ENCODE results near the gene ZNF836. TPM values are rescaled to one million over a fixed set of nuclear protein-coding genes. Genes with fewer than 3 reads are reported as not detected.

Gene ZNF836
- total and polyA plus RNA-seq, 8 donors = 1.3 to 17.7 (median 3.7) TPM

DNA sequence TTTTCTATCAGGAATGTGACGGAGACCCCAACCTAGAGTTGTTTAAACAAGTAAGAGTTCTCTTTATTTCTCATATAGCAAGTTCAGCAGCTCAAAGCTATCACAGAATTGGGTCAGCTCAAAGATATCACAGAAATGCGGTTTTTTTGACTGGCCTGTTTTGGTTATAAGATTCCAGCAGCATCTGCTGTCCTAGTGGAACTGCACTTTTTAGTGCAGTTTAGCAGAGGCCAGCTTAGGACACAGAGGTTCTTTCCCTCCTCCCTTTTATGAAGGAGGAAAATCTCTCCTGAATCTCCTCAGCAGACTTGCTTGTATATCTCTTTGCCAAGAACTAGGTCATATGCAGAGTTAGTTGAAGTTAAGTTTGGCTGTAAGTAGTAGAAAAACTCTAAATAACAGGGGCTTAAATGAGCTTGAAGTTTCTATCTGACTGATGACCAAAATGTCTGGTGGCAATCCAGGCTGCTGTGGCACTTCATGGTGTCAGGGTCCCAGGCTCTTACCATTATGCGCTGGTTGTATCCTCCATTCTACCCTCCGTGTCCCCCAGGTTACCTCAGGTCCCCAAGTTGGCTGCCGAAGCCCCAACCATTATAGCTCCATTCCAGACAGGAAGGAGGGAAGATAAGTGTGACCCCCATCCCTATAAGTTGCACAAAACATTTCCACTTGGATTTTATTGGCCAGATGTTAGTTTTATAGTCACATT lies 25.0 kb upstream of the ZNF836 start:
- WGBS, 5 donors = 86 to 92% (median 90%) methylated on average over 5 of the region's 5 CpGs
- intact Hi-C loops (cut with DNase I; ENCODE audit: low total_unique reads) = no loop called here
- Histone ChIP-seq H3K36me3 (peaks cover 9 to 68% (median 63%) of the 10 kb centered on the region in 4 donors), H3K9me3 (no peaks in the 10 kb centered on the region), H3K27me3 (no peaks in the 10 kb centered on the region), H3K4me3 (no peak overlapping the region), H3K4me1 (peaks cover 33 to 94% (median 65%) of the 10 kb centered on the region in 4 donors), H3K27ac (no peak overlapping the region)
- TF ChIP-seq POLR2AphosphoS5 (IDR thresholded peaks at IDR 0.05) (no peak), EP300 (IDR thresholded peaks at IDR 0.05) (no peak), POLR2A (IDR thresholded peaks at IDR 0.05) (no peak)
- TF ChIP-seq, protein P1, sequence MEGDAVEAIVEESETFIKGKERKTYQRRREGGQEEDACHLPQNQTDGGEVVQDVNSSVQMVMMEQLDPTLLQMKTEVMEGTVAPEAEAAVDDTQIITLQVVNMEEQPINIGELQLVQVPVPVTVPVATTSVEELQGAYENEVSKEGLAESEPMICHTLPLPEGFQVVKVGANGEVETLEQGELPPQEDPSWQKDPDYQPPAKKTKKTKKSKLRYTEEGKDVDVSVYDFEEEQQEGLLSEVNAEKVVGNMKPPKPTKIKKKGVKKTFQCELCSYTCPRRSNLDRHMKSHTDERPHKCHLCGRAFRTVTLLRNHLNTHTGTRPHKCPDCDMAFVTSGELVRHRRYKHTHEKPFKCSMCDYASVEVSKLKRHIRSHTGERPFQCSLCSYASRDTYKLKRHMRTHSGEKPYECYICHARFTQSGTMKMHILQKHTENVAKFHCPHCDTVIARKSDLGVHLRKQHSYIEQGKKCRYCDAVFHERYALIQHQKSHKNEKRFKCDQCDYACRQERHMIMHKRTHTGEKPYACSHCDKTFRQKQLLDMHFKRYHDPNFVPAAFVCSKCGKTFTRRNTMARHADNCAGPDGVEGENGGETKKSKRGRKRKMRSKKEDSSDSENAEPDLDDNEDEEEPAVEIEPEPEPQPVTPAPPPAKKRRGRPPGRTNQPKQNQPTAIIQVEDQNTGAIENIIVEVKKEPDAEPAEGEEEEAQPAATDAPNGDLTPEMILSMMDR (IDR thresholded peaks at IDR 0.05) = no peak
- DNase-seq = no peak

- H3K9me3 ChIP-seq = no peaks in the 10 kb centered on the region
- H3K4me3 ChIP-seq = peak overlapping the region in 2 of 4 donors; percentile 89 to 95
- H3K36me3 ChIP-seq = peaks cover 4 to 40% (median 34%) of the 10 kb centered on the region in 4 donors
- H3K27me3 ChIP-seq = no peaks in the 10 kb centered on the region
- DNase-seq = peak in 1 of 2 donors; percentile 24
- intact Hi-C loops (cut with DNase I; ENCODE audit: low total_unique reads) = no loop called here
- TF ChIP-seq POLR2A (IDR thresholded peaks at IDR 0.05) = no peak
- peak overlapping the region in 2 of 5 donors; percentile 92 to 96 for H3K27ac ChIP-seq
- peaks cover 40 to 75% (median 58%) of the 10 kb centered on the region in 4 donors for H3K4me1 ChIP-seq
- WGBS, 5 donors = 44 to 61% (median 52%) methylated on average over 2 of the region's 2 CpGs
These were observed 20.5 kb upstream of the ZNF836 start for GRCh38 chr19:52191951-52192350.

DNA sequence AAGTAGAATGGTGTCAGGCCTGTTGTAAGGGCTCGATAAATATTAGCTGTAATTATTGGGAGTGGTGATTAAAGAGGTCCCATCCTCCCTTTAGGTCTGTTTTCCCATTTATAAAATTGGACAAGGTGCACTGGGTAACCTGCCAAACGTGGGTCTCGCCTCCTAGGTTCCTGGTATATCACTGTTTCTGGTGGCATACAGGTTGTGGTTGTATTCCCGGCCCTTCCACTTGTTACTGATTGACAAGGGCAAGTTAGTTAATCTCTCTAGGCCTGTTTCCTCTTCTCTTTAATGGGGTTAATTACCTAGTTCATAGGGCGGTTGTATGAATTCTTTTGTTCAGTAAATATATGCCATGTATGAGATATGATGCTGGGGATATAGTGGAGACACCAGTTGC lies 20.0 kb upstream of the ZNF836 start:
- no peak for TF ChIP-seq EP300 (IDR thresholded peaks at IDR 0.05)
- TF ChIP-seq, protein P1 (IDR thresholded peaks at IDR 0.05) = no peak
- TF ChIP-seq POLR2A (IDR thresholded peaks at IDR 0.05) = no peak
- TF ChIP-seq POLR2AphosphoS5 (IDR thresholded peaks at IDR 0.05) = no peak
- DNase-seq = peak in 1 of 2 donors; percentile 54
- intact Hi-C loops (cut with DNase I; ENCODE audit: low total_unique reads) = no loop called here
- Histone ChIP-seq H3K4me1 (peaks cover 39 to 70% (median 53%) of the 10 kb centered on the region in 4 donors), H3K27ac (peak overlapping the region in 4 of 5 donors; percentile 92 to 98 (median 96)), H3K4me3 (peak overlapping the region; percentile 81 to 95 (median 90)), H3K27me3 (no peaks in the 10 kb centered on the region), H3K36me3 (peaks cover 4 to 35% (median 28%) of the 10 kb centered on the region in 4 donors), H3K9me3 (no peaks in the 10 kb centered on the region)
- 28 to 40% (median 35%) methylated on average over 5 of the region's 5 CpGs for WGBS, 5 donors

GRCh38 chr19:52190487-52191293 lies 19.3 kb upstream of the ZNF836 start:
- Histone ChIP-seq H3K36me3 (peaks cover 1 to 28% (median 21%) of the 10 kb centered on the region in 4 donors), H3K4me3 (peak overlapping the region; percentile 81 to 95 (median 90)), H3K4me1 (peaks cover 39 to 63% (median 49%) of the 10 kb centered on the region in 4 donors), H3K9me3 (no peaks in the 10 kb centered on the region), H3K27ac (peak overlapping the region; percentile 92 to 98 (median 96)), H3K27me3 (no peaks in the 10 kb centered on the region)
- 3 to 6% (median 4%) methylated on average over 32 to 40 of the region's 40 CpGs for WGBS, 5 donors
- DNase-seq = peak; percentile 29 to 34
- TF ChIP-seq, protein P1 (IDR thresholded peaks at IDR 0.05) = no peak
- no peak for TF ChIP-seq EP300 (IDR thresholded peaks at IDR 0.05)
- TF ChIP-seq POLR2A (IDR thresholded peaks at IDR 0.05) = no peak
- no peak for TF ChIP-seq POLR2AphosphoS5 (IDR thresholded peaks at IDR 0.05)
- intact Hi-C loops (cut with DNase I; ENCODE audit: low total_unique reads) = no loop called here
